Measurements from ENCODE around the gene CPNE7.

DNA sequence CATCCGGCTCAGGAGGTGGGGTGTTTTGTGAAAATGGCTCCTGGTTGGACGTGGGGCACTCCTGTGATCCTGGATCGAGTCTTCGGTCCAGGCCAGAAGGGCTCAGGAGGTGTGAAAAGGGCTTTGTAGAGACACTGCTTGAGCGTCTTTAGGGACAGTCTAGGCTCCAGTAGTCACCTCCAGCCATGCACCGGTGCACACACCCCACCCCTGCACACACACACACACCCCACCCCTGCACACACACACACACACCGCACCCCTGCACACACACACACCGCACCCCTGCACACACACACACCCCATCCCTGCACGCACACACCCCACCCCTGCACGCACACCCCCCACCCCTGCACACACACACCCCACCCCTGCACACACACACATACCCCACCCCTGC lies 62.9 kb downstream of the CPNE7 start:
- TF ChIP-seq MYNN (tag by site-specific recombination; IDR thresholded peaks at IDR 0.05; ENCODE audit: borderline replicate concordance) (no peak), ZNF48 (tag by site-specific recombination; IDR thresholded peaks at IDR 0.05) (no peak), ZNF548 (tag by site-specific recombination; IDR thresholded peaks at IDR 0.05) (no peak), ZSCAN30 (tag by site-specific recombination; IDR thresholded peaks at IDR 0.05) (no peak), ZNF843 (tag by site-specific recombination; IDR thresholded peaks at IDR 0.05) (no peak), FEZF1 (tag by site-specific recombination; IDR thresholded peaks at IDR 0.05) (no peak), ZBTB11 (tag by site-specific recombination; conservative IDR thresholded peaks at IDR 0.05; ENCODE audit: low read depth) (no peak)
- TF ChIP-seq, protein P1, sequence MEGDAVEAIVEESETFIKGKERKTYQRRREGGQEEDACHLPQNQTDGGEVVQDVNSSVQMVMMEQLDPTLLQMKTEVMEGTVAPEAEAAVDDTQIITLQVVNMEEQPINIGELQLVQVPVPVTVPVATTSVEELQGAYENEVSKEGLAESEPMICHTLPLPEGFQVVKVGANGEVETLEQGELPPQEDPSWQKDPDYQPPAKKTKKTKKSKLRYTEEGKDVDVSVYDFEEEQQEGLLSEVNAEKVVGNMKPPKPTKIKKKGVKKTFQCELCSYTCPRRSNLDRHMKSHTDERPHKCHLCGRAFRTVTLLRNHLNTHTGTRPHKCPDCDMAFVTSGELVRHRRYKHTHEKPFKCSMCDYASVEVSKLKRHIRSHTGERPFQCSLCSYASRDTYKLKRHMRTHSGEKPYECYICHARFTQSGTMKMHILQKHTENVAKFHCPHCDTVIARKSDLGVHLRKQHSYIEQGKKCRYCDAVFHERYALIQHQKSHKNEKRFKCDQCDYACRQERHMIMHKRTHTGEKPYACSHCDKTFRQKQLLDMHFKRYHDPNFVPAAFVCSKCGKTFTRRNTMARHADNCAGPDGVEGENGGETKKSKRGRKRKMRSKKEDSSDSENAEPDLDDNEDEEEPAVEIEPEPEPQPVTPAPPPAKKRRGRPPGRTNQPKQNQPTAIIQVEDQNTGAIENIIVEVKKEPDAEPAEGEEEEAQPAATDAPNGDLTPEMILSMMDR (tag by site-specific recombination; IDR thresholded peaks at IDR 0.05), result no peak
- TF ChIP-seq, protein P2, sequence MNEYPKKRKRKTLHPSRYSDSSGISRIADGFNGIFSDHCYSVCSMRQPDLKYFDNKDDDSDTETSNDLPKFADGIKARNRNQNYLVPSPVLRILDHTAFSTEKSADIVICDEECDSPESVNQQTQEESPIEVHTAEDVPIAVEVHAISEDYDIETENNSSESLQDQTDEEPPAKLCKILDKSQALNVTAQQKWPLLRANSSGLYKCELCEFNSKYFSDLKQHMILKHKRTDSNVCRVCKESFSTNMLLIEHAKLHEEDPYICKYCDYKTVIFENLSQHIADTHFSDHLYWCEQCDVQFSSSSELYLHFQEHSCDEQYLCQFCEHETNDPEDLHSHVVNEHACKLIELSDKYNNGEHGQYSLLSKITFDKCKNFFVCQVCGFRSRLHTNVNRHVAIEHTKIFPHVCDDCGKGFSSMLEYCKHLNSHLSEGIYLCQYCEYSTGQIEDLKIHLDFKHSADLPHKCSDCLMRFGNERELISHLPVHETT (tag by site-specific recombination; IDR thresholded peaks at IDR 0.05), result no peak

All from HEK293 (cell line).